HL-60 (cell line): ENCODE data around the gene DIAPH1.

Source experiments
- DNase-seq, 2 experiments: peaks; one replicate each; pipeline ENCODE4 v3.0.0-alpha.2; 2010 to 2020; ENCODE audit warnings: low read depth in 1 of 2, low spot score in 1 of 2
- H3K27ac ChIP-seq: fragments of 250-450 bp; sonication (Bioruptor Pico); replicated peaks from 2 replicates; pipeline ENCODE4 v1.5.1; 2020; ENCODE audit warnings: mild to moderate bottlenecking, moderate library complexity
- H3K27me3 ChIP-seq: fragments of 250-450 bp; sonication (Bioruptor Pico); 2 replicates; pipeline ENCODE4 v1.5.1; 2021; ENCODE audit warnings: mild to moderate bottlenecking, moderate library complexity; ENCODE audit not compliant: insufficient read depth, poor library complexity, severe bottlenecking
- H3K4me3 ChIP-seq: replicated peaks from 2 replicates; pipeline ENCODE4 v1.5.1; 2011; ENCODE audit warnings: mild to moderate bottlenecking, control low read depth, low read length; ENCODE audit not compliant: insufficient read depth
- GABPA ChIP-seq: IDR thresholded peaks from 2 replicates; pipeline ENCODE4 v1.6.1; 2012; ENCODE audit warnings: low read depth
- POLR2AphosphoS5 ChIP-seq: IDR thresholded peaks from 2 replicates; pipeline ENCODE4 v1.6.1; 2012; ENCODE audit warnings: low read depth
- SPI1 ChIP-seq: IDR thresholded peaks from 2 replicates; pipeline ENCODE4 v1.6.1; 2012; ENCODE audit warnings: low read depth, mild to moderate bottlenecking, borderline replicate concordance
- TF ChIP-seq, protein P1 (sequence below): IDR thresholded peaks from 2 replicates; pipeline ENCODE4 v1.6.1; 2012; ENCODE audit warnings: low read depth; ENCODE audit not compliant: insufficient replicate concordance
- TF ChIP-seq, protein P2 (sequence below): IDR thresholded peaks from one replicate; pipeline ENCODE4 v1.5.1; 2011; ENCODE audit warnings: low read length, control low read depth, inconsistent platforms; ENCODE audit not compliant: insufficient read depth

Gene DIAPH1

DNA sequence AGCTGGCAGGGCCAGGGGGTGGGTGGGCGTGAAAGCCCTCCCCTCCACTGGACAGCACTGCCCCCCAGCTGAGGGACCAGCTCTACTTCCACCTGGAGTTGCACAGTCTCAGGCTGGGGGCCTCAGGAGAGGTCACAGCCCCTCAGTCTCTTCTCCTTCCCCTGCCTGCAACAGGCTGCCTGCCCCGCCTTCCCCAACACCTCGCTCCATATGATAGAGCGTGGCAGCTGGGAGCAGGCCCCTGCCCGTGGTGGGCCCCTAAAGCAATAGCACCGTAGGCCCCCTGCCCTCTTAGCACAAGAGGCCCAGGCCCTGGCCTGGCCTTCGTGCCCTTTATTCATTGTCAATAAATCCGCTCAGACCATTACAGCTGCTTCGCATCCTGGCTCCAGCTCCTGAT, 21.9 kb upstream of the DIAPH1 start:
- DNase-seq = no peak
- Histone ChIP-seq H3K4me3 (no peak overlapping the region), H3K27me3 (no peaks in the 10 kb centered on the region), H3K27ac (no peak overlapping the region)
- TF ChIP-seq GABPA (no peak), SPI1 (no peak), POLR2AphosphoS5 (no peak)
- TF ChIP-seq, protein P1, sequence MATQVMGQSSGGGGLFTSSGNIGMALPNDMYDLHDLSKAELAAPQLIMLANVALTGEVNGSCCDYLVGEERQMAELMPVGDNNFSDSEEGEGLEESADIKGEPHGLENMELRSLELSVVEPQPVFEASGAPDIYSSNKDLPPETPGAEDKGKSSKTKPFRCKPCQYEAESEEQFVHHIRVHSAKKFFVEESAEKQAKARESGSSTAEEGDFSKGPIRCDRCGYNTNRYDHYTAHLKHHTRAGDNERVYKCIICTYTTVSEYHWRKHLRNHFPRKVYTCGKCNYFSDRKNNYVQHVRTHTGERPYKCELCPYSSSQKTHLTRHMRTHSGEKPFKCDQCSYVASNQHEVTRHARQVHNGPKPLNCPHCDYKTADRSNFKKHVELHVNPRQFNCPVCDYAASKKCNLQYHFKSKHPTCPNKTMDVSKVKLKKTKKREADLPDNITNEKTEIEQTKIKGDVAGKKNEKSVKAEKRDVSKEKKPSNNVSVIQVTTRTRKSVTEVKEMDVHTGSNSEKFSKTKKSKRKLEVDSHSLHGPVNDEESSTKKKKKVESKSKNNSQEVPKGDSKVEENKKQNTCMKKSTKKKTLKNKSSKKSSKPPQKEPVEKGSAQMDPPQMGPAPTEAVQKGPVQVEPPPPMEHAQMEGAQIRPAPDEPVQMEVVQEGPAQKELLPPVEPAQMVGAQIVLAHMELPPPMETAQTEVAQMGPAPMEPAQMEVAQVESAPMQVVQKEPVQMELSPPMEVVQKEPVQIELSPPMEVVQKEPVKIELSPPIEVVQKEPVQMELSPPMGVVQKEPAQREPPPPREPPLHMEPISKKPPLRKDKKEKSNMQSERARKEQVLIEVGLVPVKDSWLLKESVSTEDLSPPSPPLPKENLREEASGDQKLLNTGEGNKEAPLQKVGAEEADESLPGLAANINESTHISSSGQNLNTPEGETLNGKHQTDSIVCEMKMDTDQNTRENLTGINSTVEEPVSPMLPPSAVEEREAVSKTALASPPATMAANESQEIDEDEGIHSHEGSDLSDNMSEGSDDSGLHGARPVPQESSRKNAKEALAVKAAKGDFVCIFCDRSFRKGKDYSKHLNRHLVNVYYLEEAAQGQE = no peak
- TF ChIP-seq, protein P2, sequence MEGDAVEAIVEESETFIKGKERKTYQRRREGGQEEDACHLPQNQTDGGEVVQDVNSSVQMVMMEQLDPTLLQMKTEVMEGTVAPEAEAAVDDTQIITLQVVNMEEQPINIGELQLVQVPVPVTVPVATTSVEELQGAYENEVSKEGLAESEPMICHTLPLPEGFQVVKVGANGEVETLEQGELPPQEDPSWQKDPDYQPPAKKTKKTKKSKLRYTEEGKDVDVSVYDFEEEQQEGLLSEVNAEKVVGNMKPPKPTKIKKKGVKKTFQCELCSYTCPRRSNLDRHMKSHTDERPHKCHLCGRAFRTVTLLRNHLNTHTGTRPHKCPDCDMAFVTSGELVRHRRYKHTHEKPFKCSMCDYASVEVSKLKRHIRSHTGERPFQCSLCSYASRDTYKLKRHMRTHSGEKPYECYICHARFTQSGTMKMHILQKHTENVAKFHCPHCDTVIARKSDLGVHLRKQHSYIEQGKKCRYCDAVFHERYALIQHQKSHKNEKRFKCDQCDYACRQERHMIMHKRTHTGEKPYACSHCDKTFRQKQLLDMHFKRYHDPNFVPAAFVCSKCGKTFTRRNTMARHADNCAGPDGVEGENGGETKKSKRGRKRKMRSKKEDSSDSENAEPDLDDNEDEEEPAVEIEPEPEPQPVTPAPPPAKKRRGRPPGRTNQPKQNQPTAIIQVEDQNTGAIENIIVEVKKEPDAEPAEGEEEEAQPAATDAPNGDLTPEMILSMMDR = no peak

DNA sequence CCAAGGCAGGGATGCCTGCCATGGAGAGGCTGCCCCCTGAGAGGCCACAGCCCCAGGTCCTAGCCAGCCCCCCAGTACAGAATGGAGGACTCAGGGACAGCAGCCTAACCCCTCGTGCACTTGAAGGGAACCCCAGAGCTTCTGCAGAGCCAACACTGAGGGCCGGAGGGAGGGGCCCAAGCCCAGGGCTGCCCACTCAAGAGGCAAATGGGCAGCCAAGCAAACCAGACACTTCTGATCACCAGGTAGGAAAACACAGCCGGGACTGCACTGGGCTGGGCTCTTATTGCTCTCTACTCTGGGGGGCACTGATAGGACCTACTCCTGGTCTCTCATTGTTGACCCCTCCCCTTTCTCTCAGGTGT, 21.2 kb upstream of the DIAPH1 start:
- Histone ChIP-seq H3K27me3 (no peaks in the 10 kb centered on the region), H3K27ac (no peak overlapping the region), H3K4me3 (no peak overlapping the region)
- DNase-seq = no peak
- TF ChIP-seq POLR2AphosphoS5 (no peak), GABPA (no peak), SPI1 (no peak)
- TF ChIP-seq, protein P2 = no peak
- TF ChIP-seq, protein P1 = no peak

DNA sequence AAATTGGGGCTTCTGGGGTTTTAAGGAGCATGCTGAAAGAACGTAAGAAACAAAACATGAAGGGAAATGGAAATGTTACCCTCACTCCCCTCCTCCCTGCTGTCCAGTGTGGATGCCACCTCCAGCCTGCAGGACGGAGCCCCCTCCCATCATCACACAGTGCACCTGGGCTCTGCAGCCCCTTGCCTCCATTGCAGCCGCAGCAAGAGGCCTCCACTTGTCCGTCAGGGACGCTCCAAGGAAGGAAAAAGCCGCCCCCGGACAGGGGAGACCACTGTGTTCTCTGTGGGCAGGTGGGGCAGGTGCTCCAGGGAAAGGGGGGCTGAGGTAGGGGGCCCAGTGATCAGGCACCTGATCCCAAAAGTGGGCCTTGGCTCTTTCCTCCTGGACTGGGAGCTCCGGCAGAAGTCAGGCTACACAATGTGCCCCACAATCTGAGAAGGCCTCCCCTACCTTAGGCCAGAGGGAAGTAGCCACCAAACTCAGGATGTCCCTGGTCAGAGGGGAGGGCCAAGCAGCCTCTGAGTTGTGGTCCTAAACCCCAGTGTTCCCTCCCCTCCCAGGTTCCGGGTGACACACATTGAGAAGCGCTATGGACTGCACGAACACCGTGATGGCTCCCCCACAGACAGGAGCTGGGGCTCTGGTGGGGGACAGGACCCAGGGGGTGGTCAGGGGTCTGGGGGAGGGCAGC, 20.7 kb upstream of the DIAPH1 start:
- Histone ChIP-seq H3K27ac (no peak overlapping the region), H3K27me3 (no peaks in the 10 kb centered on the region), H3K4me3 (no peak overlapping the region)
- DNase-seq = no peak
- no peak for TF ChIP-seq GABPA
- TF ChIP-seq, protein P2 = no peak
- TF ChIP-seq POLR2AphosphoS5 = no peak
- no peak for TF ChIP-seq SPI1
- TF ChIP-seq, protein P1 = no peak
